Measurements from ENCODE around the gene JMJD8.
A peak's percentile ranks its signal among the peaks of the same experiment; 100 is the strongest.

The JMJD8 gene

GRCh38 chr16:682493-683395 is 1.4 kb downstream of the JMJD8 start:
- DNase-seq: no peak
- intact Hi-C loops (cut with DNase I): no loop called here

- no peak for DNase-seq
- intact Hi-C loops (cut with DNase I): no loop called here
Observed at GRCh38 chr16:681746-682427, 2.2 kb downstream of the JMJD8 start.

GRCh38 chr16:680967-681745 is 3.0 kb downstream of the JMJD8 start:
- no peak for DNase-seq
- intact Hi-C loops (cut with DNase I): no loop called here

- no peak for DNase-seq
- intact Hi-C loops (cut with DNase I): no loop called here
Observed at GRCh38 chr16:680625-680945, 3.5 kb downstream of the JMJD8 start.

GRCh38 chr16:679814-680624 is 4.1 kb downstream of the JMJD8 start, which contains the start of gene STUB1:
TSS of gene STUB1 (plus strand) at chr16:680410. CDS start at chr16:680526, 116 bp downstream.
- peak; percentile 57 to 96 (median 89) for DNase-seq
- intact Hi-C loops (cut with DNase I): no loop called here

GRCh38 chr16:678858-679813 is 5.0 kb downstream of the JMJD8 start:
- intact Hi-C loops (cut with DNase I): no loop called here
- DNase-seq: peak in 39 of 42 donors; percentile 39 to 81 (median 60)

GRCh38 chr16:678209-678857 is 5.8 kb downstream of the JMJD8 start:
- no peak for DNase-seq
- intact Hi-C loops (cut with DNase I): no loop called here

- intact Hi-C loops (cut with DNase I): no loop called here
- no peak for DNase-seq
Observed at GRCh38 chr16:677316-678190, 6.6 kb downstream of the JMJD8 start.

- DNase-seq: no peak
- intact Hi-C loops (cut with DNase I): no loop called here
Observed at GRCh38 chr16:676913-677312, 7.2 kb downstream of the JMJD8 start.

- intact Hi-C loops (cut with DNase I): no loop called here
- no peak for DNase-seq
Observed at GRCh38 chr16:676565-676902, 7.6 kb downstream of the JMJD8 start.

- no peak for DNase-seq
- intact Hi-C loops (cut with DNase I): no loop called here
Observed at GRCh38 chr16:675884-676564, 8.1 kb downstream of the JMJD8 start.

- peak in 34 of 42 donors; percentile 21 to 76 (median 55) for DNase-seq
- intact Hi-C loops (cut with DNase I): no loop called here
Observed at GRCh38 chr16:674968-675883, 8.9 kb downstream of the JMJD8 start, which contains the start of gene RHBDL1. TSS of gene RHBDL1 (plus strand) at chr16:675671. CDS start at chr16:675791, 120 bp downstream.

GRCh38 chr16:674214-674881 is 9.8 kb downstream of the JMJD8 start:
- intact Hi-C loops (cut with DNase I): no loop called here
- DNase-seq: no peak

- DNase-seq: no peak
Observed at GRCh38 chr16:673399-673991, 10.6 kb downstream of the JMJD8 start.

More at GRCh38 chr16:673399-673991, 10.6 kb downstream of the JMJD8 start:
- intact Hi-C loops (cut with DNase I): no loop called here

Measured in head of caudate nucleus (tissue), 42 donors.